ENCODE data around the gene ATL1.
"Not testable (repeated sequence)": the region's sequence is repeated elsewhere in the genome, so short reads cannot be mapped to it uniquely, and the experiment has no call there.

ATL1 gene

GRCh38 chr14:50659327-50659974, 99.5 kb downstream of the ATL1 start:
- no peak for DNase-seq

GRCh38 chr14:50664579-50664978, 104.6 kb downstream of the ATL1 start:
- DNase-seq: not testable (repeated sequence)

GRCh38 chr14:50665300-50665699, 105.4 kb downstream of the ATL1 start:
- DNase-seq: not testable (repeated sequence)

- DNase-seq: peak; percentile 30
Observed at GRCh38 chr14:50666772-50667683, 107.1 kb downstream of the ATL1 start.

GRCh38 chr14:50667684-50667995, 107.7 kb downstream of the ATL1 start:
- DNase-seq: no peak

GRCh38 chr14:50667996-50668825, 108.3 kb downstream of the ATL1 start, which contains the start of gene SAV1:
SAV1 (minus strand) TSS chr14:50668306; CDS start chr14:50667967, 339 bp downstream.
- DNase-seq: peak; percentile 65

GRCh38 chr14:50668826-50669143, 108.8 kb downstream of the ATL1 start:
- no peak for DNase-seq

GRCh38 chr14:50669441-50669986, 109.6 kb downstream of the ATL1 start:
- no peak for DNase-seq

GRCh38 chr14:50670196-50670865, 110.4 kb downstream of the ATL1 start:
- DNase-seq: no peak

- no peak for DNase-seq
Observed at GRCh38 chr14:50670866-50671256, 110.9 kb downstream of the ATL1 start.

- DNase-seq: peak; percentile 54
Observed at GRCh38 chr14:50675597-50675996, 115.7 kb downstream of the ATL1 start.

- no peak for DNase-seq
Observed at GRCh38 chr14:50676814-50677516, 117.0 kb downstream of the ATL1 start.

GRCh38 chr14:50677527-50678063, 117.7 kb downstream of the ATL1 start:
- peak; percentile 95 for DNase-seq

- no peak for DNase-seq
Observed at GRCh38 chr14:50678163-50678562, 118.2 kb downstream of the ATL1 start.

GRCh38 chr14:50679674-50680073, 119.7 kb downstream of the ATL1 start:
- DNase-seq: no peak

Measured in kidney glomerular epithelial cell (primary cell).